SK-N-MC (cell line): ENCODE data around the gene PDE4C.

Experiments used
- DNase-seq: peaks from one replicate; pipeline ENCODE4 v3.0.0-alpha.2; 2011; ENCODE audit warnings: low read depth, low spot score
- H3K27ac ChIP-seq: fragments of 200-600 bp; sonication (generic); 2 replicates; pipeline ENCODE4 v1.5.1; 2016; ENCODE audit warnings: mixed run types
- H3K36me3 ChIP-seq: fragments of 200-600 bp; sonication (generic); 2 replicates; pipeline ENCODE4 v1.6.1; 2017; ENCODE audit warnings: antibody characterized with exemption, low read length, mixed read lengths; ENCODE audit not compliant: insufficient read depth
- H3K4me3 ChIP-seq: fragments of 200-600 bp; sonication (generic); 2 replicates; pipeline ENCODE4 v1.5.1; 2016
- H3K9ac ChIP-seq: fragments of 200-600 bp; sonication (generic); 2 replicates; pipeline ENCODE4 v1.8.0; 2017; ENCODE audit warnings: mixed run types, mixed read lengths; ENCODE audit not compliant: insufficient read length
- H3K9me3 ChIP-seq: fragments of 200-600 bp; sonication (generic); 2 replicates; pipeline ENCODE4 v1.6.1; 2017; ENCODE audit warnings: low read depth, mild to moderate bottlenecking, antibody characterized with exemption, low read length, moderate library complexity, mixed read lengths
- EZH2 ChIP-seq: fragments of 200-600 bp; sonication (generic); IDR thresholded peaks from one replicate; pipeline ENCODE4 v1.6.1; 2017; ENCODE audit warnings: antibody characterized with exemption
- FOXP2 ChIP-seq: optimal IDR thresholded peaks from 2 replicates; pipeline ENCODE3; 2011; ENCODE audit warnings: mild to moderate bottlenecking, moderate library complexity; ENCODE audit not compliant: insufficient read depth; ENCODE audit errors: extremely low read length, control extremely low read depth
- POLR2AphosphoS5 ChIP-seq: IDR thresholded peaks from 2 replicates; pipeline ENCODE4 v1.6.1; 2012; ENCODE audit warnings: mild to moderate bottlenecking, low read depth, low read length, borderline replicate concordance

Gene PDE4C

DNA sequence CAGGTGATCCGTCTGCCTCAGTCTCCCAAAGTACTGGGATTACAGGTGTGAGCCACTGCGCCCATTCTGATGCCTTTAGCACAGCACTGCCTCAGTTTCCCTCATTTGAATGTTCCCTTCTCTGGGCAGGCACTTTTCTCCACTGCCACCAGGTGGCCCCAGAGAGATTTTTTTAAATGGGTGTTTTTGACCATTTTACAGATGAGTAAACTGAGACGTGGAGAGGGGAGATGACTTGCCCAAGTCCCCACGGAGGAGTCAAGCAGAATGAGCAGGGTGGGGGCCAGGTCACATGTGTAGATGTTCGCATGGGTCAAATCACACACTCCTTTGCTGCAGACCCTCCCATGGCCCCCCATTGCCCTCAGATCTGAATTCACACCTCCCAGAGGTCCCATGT, 3.2 kb upstream of the PDE4C start:
- TF ChIP-seq EZH2 (no peak), POLR2AphosphoS5 (no peak), FOXP2 (no peak)

DNA sequence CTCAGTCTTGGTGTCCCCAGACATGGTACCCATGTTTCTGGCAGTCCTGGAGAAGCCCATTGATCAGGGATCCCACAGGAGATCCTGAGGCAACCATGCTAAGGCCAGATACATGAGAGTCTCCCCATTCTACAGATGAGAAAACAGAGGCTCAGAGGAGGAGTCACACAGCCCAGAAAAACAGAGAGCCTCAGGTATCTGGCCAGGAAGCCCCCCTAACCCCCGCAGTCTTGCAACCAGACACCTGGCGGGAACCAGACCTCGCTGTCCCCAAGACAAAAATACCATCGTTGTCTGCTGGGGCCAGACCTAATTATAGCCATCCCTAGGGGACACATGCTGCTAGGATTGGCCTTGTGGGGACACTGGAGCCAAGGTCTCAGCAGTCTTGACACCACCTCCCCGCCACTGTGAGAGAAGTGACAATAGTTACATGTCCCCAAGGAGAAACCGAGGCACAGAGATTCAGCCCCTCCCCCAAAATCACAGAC, 1.6 kb upstream of the PDE4C start:
- Histone ChIP-seq H3K9me3 (no peaks in the 10 kb centered on the region), H3K9ac (no peak overlapping the region), H3K36me3 (no peaks in the 10 kb centered on the region), H3K27ac (no peak overlapping the region), H3K4me3 (no peak overlapping the region)
- no peak for DNase-seq
- TF ChIP-seq FOXP2 (no peak), EZH2 (no peak), POLR2AphosphoS5 (no peak)

More for the DNA sequence above, 3.2 kb upstream of the PDE4C start:
- no peak for DNase-seq
- Histone ChIP-seq H3K9me3 (no peaks in the 10 kb centered on the region), H3K4me3 (no peak overlapping the region), H3K36me3 (no peaks in the 10 kb centered on the region), H3K27ac (no peak overlapping the region), H3K9ac (no peak overlapping the region)

GRCh38 chr19:18226956-18227780, 930 bp upstream of the PDE4C start:
- H3K27ac ChIP-seq = no peak overlapping the region
- TF ChIP-seq POLR2AphosphoS5 (no peak), EZH2 (no peak), FOXP2 (no peak)
- no peak overlapping the region for H3K9ac ChIP-seq
- H3K4me3 ChIP-seq = no peak overlapping the region
- no peaks in the 10 kb centered on the region for H3K9me3 ChIP-seq
- DNase-seq = no peak
- H3K36me3 ChIP-seq = no peaks in the 10 kb centered on the region

DNA sequence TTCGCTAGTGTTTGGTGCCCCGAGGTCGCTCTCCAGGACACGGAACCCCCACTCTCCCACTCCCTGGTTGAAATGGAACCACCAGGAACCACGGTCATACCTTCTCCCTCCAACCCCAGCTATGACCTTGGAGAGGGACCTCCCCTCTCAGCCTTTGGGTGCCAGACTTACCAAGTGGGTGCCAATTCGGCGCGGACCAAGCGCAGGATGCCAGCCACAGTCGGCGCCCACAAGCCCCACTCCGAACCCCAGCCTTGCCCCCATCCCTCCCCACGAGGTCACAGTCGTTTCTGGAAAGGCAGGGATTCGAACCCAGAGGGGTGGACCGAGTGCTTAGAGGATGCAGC, 910 bp downstream of the PDE4C start:
- H3K4me3 ChIP-seq = peak overlapping the region; percentile 77
- no peak for DNase-seq
- no peaks in the 10 kb centered on the region for H3K36me3 ChIP-seq
- no peak overlapping the region for H3K9ac ChIP-seq
- H3K27ac ChIP-seq = no peak overlapping the region
- no peaks in the 10 kb centered on the region for H3K9me3 ChIP-seq
- TF ChIP-seq POLR2AphosphoS5 (no peak), EZH2 (no peak), FOXP2 (no peak)

DNA sequence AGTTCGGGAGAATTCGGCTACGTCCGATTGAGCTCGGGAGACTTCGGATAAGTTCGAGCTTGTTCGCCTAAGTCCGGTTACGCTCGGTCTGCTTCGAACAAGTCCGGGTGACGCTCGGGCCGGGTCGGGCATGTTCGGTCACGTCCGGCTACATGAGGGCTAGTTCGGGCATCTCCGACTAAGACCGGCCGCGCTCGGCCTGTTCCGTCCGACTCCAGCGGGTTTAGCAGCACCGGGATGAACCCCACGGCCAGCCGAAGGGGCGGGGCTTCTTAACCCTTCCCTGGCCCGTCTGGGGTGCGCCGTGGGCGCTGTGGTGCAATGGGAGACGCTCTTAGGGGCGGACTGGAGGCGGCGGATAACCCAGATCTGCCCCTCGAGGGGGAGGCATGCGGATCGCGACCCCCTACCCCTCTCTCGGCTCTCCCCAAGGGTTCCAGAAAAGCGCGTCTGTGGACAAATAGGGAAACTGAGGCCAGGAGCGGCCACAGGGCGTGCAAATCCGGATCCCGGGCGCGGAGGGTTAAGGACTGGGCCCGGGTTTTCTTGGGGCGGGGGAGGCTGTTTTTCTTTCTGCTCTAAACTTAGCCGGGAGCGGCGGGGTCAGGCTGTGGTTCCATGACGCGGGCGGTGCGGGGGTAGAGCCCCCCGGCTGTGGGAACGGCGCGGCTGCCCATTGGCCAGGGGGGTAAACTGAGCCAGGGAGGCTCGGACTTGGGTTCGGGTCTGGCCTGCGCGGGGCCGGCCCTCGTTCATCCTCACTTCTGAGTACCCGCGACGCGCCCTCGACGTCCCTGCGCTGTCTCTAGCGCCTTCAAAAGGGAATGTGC, 1.5 kb downstream of the PDE4C start:
- Histone ChIP-seq H3K36me3 (no peaks in the 10 kb centered on the region), H3K4me3 (peak overlapping the region; percentile 77), H3K27ac (no peak overlapping the region), H3K9me3 (no peaks in the 10 kb centered on the region), H3K9ac (peak overlapping the region; percentile 62)
- peak; percentile 82 for DNase-seq
- TF ChIP-seq FOXP2 (peak; percentile 32), EZH2 (no peak), POLR2AphosphoS5 (no peak)

- Histone ChIP-seq H3K4me3 (peak overlapping the region; percentile 77), H3K9me3 (no peaks in the 10 kb centered on the region), H3K9ac (no peak overlapping the region), H3K36me3 (no peaks in the 10 kb centered on the region), H3K27ac (no peak overlapping the region)
- no peak for DNase-seq
- TF ChIP-seq FOXP2 (no peak), POLR2AphosphoS5 (no peak), EZH2 (no peak)
Observed at GRCh38 chr19:18223860-18224524, 2.2 kb downstream of the PDE4C start.

GRCh38 chr19:18221815-18222725, 4.2 kb downstream of the PDE4C start:
- no peak for TF ChIP-seq POLR2AphosphoS5
- TF ChIP-seq EZH2 = no peak
- no peak for TF ChIP-seq FOXP2
- Histone ChIP-seq H3K9me3 (no peaks in the 10 kb centered on the region), H3K36me3 (no peaks in the 10 kb centered on the region), H3K4me3 (no peak overlapping the region), H3K27ac (no peak overlapping the region), H3K9ac (no peak overlapping the region)
- no peak for DNase-seq
